Activated T-cell treated with anti-CD3 and anti-CD28 coated beads, Interleukin-2, amount 50 U/mL, for 24 hours (primary cell): ENCODE data around the gene EHMT1.

Source experiments
- DNase-seq: peaks from one replicate; pipeline ENCODE4 v3.0.0-alpha.2; 2020
- H3K27ac Mint-ChIP-seq: 2 replicates; pipeline ENCODE4 v1.8.0; 2020; ENCODE audit warnings: mild to moderate bottlenecking, mixed read lengths
- H3K27me3 Mint-ChIP-seq: 2 replicates; pipeline ENCODE4 v1.8.0; 2020; ENCODE audit warnings: mixed read lengths
- H3K36me3 Mint-ChIP-seq: 2 replicates; pipeline ENCODE4 v1.8.0; 2020; ENCODE audit warnings: low read depth, mixed read lengths
- H3K4me1 Mint-ChIP-seq: 2 replicates; pipeline ENCODE4 v1.8.0; 2020; ENCODE audit warnings: low read depth, mixed read lengths
- H3K4me3 Mint-ChIP-seq: 2 replicates; pipeline ENCODE4 v1.8.0; 2020; ENCODE audit warnings: mild to moderate bottlenecking, moderate library complexity, mixed read lengths
- H3K9me3 Mint-ChIP-seq: 2 replicates; pipeline ENCODE4 v1.8.0; 2020; ENCODE audit warnings: mixed read lengths

Gene EHMT1

GRCh38 chr9:137691646-137692351, 73.0 kb downstream of the EHMT1 start:
- Mint-ChIP-seq H3K36me3 (peaks cover 33% of the 10 kb centered on the region), H3K27ac (no peak overlapping the region), H3K9me3 (no peaks in the 10 kb centered on the region), H3K27me3 (no peaks in the 10 kb centered on the region), H3K4me1 (peaks cover 66% of the 10 kb centered on the region), H3K4me3 (no peak overlapping the region)
- no peak for DNase-seq

- no peak for DNase-seq
- Mint-ChIP-seq H3K4me1 (peaks cover 67% of the 10 kb centered on the region), H3K27ac (no peak overlapping the region), H3K27me3 (no peaks in the 10 kb centered on the region), H3K36me3 (peaks cover 32% of the 10 kb centered on the region), H3K9me3 (no peaks in the 10 kb centered on the region), H3K4me3 (no peak overlapping the region)
Measured at GRCh38 chr9:137694236-137694959, 75.6 kb downstream of the EHMT1 start.

- Mint-ChIP-seq H3K4me1 (peaks cover 65% of the 10 kb centered on the region), H3K27me3 (no peaks in the 10 kb centered on the region), H3K36me3 (peaks cover 28% of the 10 kb centered on the region), H3K27ac (no peak overlapping the region), H3K9me3 (no peaks in the 10 kb centered on the region), H3K4me3 (no peak overlapping the region)
- peak; percentile 49 for DNase-seq
Measured at GRCh38 chr9:137694962-137695875, 76.4 kb downstream of the EHMT1 start.

- Mint-ChIP-seq H3K4me3 (no peak overlapping the region), H3K27ac (peak overlapping the region; percentile 15), H3K9me3 (peaks cover 4% of the 10 kb centered on the region), H3K36me3 (peaks cover 35% of the 10 kb centered on the region), H3K4me1 (peaks cover 61% of the 10 kb centered on the region), H3K27me3 (no peaks in the 10 kb centered on the region)
- no peak for DNase-seq
Measured at GRCh38 chr9:137696136-137696925, 77.5 kb downstream of the EHMT1 start.

DNA sequence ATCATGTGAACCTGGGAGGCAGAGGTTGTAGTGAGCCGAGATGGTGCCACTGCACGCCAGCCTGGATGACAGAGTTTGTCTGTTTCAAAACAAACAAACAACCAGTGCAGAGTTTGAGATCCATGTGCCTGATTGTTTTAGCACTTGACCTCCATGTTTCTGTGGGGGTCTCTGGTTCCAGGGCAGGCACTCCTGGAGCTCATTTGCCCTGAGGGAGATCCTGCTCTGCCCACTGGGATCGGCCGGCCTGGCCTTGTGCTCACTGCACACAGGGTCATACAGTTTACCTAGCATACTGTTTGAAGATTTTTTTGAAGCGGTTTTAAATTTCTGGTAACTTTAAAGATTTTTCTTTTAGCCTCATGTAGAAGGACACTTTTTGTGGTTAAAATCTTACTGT, 78.4 kb downstream of the EHMT1 start:
- H3K36me3 Mint-ChIP-seq: peaks cover 37% of the 10 kb centered on the region
- no peaks in the 10 kb centered on the region for H3K27me3 Mint-ChIP-seq
- peaks cover 4% of the 10 kb centered on the region for H3K9me3 Mint-ChIP-seq
- H3K4me3 Mint-ChIP-seq: no peak overlapping the region
- H3K4me1 Mint-ChIP-seq: peaks cover 55% of the 10 kb centered on the region
- no peak for DNase-seq
- H3K27ac Mint-ChIP-seq: no peak overlapping the region

DNA sequence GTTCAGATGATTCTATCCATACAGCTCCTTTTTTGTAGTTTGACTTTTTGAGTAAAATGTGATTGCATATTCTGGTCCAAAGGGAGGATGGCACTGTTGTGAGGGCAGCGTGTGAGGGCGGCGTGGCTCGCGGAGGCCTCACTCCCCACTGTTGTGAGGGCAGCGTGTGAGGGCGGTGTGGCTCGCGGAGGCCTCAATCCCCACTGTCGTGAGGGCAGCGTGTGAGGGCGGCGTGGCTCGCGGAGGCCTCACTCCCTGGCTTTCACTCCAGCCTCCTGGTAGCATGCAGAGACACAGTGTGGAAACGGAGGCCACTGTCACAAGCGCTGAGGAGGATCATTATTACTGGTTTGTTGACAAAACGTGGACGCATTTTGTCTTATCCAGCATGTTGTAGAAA, 79.0 kb downstream of the EHMT1 start:
- no peaks in the 10 kb centered on the region for H3K27me3 Mint-ChIP-seq
- H3K4me1 Mint-ChIP-seq: peaks cover 51% of the 10 kb centered on the region
- H3K9me3 Mint-ChIP-seq: peaks cover 4% of the 10 kb centered on the region
- H3K4me3 Mint-ChIP-seq: no peak overlapping the region
- DNase-seq: no peak
- H3K27ac Mint-ChIP-seq: peak overlapping the region; percentile 6
- peaks cover 40% of the 10 kb centered on the region for H3K36me3 Mint-ChIP-seq

- Mint-ChIP-seq H3K36me3 (peaks cover 46% of the 10 kb centered on the region), H3K9me3 (peaks cover 15% of the 10 kb centered on the region), H3K27me3 (no peaks in the 10 kb centered on the region), H3K27ac (no peak overlapping the region), H3K4me1 (peaks cover 56% of the 10 kb centered on the region), H3K4me3 (no peak overlapping the region)
- no peak for DNase-seq
Measured at GRCh38 chr9:137700911-137701310, 82.1 kb downstream of the EHMT1 start.

DNA sequence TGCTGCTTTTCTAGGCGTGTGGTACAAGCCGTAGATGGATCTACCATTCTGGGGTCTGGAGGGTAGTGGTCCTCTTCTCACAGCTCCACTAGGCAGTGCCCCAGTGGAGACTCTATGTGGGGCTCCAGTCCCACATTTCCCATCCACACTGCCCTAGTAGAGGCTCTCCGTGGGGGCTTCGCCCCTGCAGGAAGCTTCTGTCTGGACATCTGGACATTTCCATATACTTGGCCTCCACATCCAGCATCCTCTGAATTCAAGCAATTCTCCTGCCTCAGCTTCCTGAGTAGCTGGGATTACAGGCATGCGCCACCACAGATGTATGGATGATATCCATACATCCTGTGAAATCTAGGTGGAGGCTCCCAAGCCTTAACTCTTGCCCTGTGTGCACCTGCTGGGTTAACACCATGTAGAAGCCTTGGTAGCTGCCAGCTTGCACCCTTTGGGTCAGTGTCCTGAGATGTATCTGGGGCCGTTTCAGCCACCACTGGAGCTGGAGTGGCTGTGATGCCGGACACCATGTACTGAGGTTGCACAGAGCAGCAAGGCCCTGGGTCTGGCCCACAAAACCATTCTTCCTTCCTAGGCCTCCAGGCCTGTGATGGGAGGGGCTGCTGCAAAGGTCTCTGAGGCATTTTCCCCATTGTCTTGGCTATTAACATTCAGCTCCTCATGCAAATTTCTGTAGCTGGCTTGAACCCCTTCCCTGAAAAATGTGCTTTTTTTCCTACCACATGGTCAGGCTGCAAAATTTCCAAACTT, 84.0 kb downstream of the EHMT1 start:
- H3K36me3 Mint-ChIP-seq: peaks cover 43% of the 10 kb centered on the region

GRCh38 chr9:137703842-137704508, 85.2 kb downstream of the EHMT1 start:
- peaks cover 55% of the 10 kb centered on the region for H3K4me1 Mint-ChIP-seq
- DNase-seq: no peak
- peaks cover 45% of the 10 kb centered on the region for H3K36me3 Mint-ChIP-seq
- peak overlapping the region; percentile 59 for H3K27ac Mint-ChIP-seq
- no peak overlapping the region for H3K4me3 Mint-ChIP-seq
- no peaks in the 10 kb centered on the region for H3K27me3 Mint-ChIP-seq
- H3K9me3 Mint-ChIP-seq: peaks cover 15% of the 10 kb centered on the region

More for the DNA sequence above, 84.0 kb downstream of the EHMT1 start:
- Mint-ChIP-seq H3K9me3 (peaks cover 15% of the 10 kb centered on the region), H3K4me1 (peaks cover 54% of the 10 kb centered on the region), H3K4me3 (no peak overlapping the region), H3K27ac (no peak overlapping the region), H3K27me3 (no peaks in the 10 kb centered on the region)
- no peak for DNase-seq

GRCh38 chr9:137705443-137705863, 86.6 kb downstream of the EHMT1 start:
- peaks cover 47% of the 10 kb centered on the region for H3K36me3 Mint-ChIP-seq
- H3K4me1 Mint-ChIP-seq: peaks cover 54% of the 10 kb centered on the region
- DNase-seq: peak; percentile 61
- peak overlapping the region; percentile 32 for H3K27ac Mint-ChIP-seq
- peak overlapping the region; percentile 1 for H3K4me3 Mint-ChIP-seq
- H3K27me3 Mint-ChIP-seq: no peaks in the 10 kb centered on the region
- H3K9me3 Mint-ChIP-seq: peaks cover 15% of the 10 kb centered on the region

DNA sequence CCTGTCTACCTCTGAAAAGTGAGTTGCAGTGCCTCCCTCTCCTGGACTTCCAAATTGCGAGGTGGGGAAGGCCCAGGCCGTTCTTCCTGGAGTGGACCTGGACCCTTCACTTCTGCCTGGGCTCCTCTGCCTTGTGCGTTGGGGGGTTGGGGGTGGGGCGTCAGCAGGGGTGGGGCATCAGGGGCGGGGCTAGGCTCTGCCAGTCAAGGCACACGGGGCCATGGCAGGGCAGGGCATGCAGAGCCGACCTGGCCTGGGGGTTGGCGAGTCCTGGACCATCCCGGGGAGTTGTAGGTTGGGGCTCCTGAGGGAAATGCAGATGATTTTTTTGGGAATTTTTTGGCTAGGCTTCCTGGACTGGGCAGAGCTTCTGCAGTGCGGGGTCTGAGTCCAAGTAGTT, 87.1 kb downstream of the EHMT1 start:
- DNase-seq: no peak
- H3K4me1 Mint-ChIP-seq: peaks cover 52% of the 10 kb centered on the region
- H3K4me3 Mint-ChIP-seq: no peak overlapping the region
- H3K27ac Mint-ChIP-seq: peak overlapping the region; percentile 32
- H3K27me3 Mint-ChIP-seq: no peaks in the 10 kb centered on the region
- H3K9me3 Mint-ChIP-seq: peaks cover 12% of the 10 kb centered on the region
- H3K36me3 Mint-ChIP-seq: peaks cover 46% of the 10 kb centered on the region

- H3K9me3 Mint-ChIP-seq: peaks cover 11% of the 10 kb centered on the region
- DNase-seq: no peak
- H3K36me3 Mint-ChIP-seq: peaks cover 52% of the 10 kb centered on the region
- no peak overlapping the region for H3K4me3 Mint-ChIP-seq
- H3K4me1 Mint-ChIP-seq: peaks cover 60% of the 10 kb centered on the region
- H3K27me3 Mint-ChIP-seq: no peaks in the 10 kb centered on the region
- H3K27ac Mint-ChIP-seq: peak overlapping the region; percentile 59
Measured at GRCh38 chr9:137707361-137707760, 88.6 kb downstream of the EHMT1 start.
